Pancreas (tissue), 10 donors: Measurements from ENCODE around the gene ACTC1. TPM values are rescaled to one million over a fixed set of nuclear protein-coding genes. Genes with fewer than 3 reads are reported as not detected.

ENCODE experiments used
- ATAC-seq, 4 donors: fragments of 200-7000 bp; cut with Tn5 transposase; one replicate each; pipeline versions ENCODE4 v1.8.0 to v1.9.1; 2020; ENCODE audit warnings: mild to moderate bottlenecking in 4 of 4, moderate library complexity in 4 of 4
- DNase-seq, 6 donors: peaks; one replicate each; pipeline ENCODE4 v3.0.0-alpha.2; 2020
- FAIRE-seq: peaks from 2 replicates; lab custom pipeline; 2012; peaks lifted over from hg19 to GRCh38; lab: Jason Lieb, UNC
- H3K27ac ChIP-seq, 4 donors: fragments of 200-600 bp; sonication (generic); 1 replicate in 3 of 4; 2 replicates in 1 of 4; pipeline versions ENCODE4 v1.5.0 to v1.8.0; 2020
- H3K27me3 ChIP-seq, 4 donors: fragments of 200-600 bp; one replicate each; pipeline ENCODE4 v1.8.0; 2021
- H3K36me3 ChIP-seq, 3 donors: fragments of 200-600 bp; sonication (generic) in 1 of 3; one replicate each; pipeline versions ENCODE4 v1.5.0 to v1.8.0; 2020 to 2021
- H3K4me1 ChIP-seq, 3 donors: fragments of 200-600 bp; one replicate each; pipeline ENCODE4 v1.8.0; 2021
- H3K4me3 ChIP-seq, 4 donors: fragments of 200-600 bp; sonication (generic) in 2 of 4; one replicate each; pipeline versions ENCODE4 v1.5.0 to v1.8.0; 2020 to 2021
- H3K9me3 ChIP-seq, 4 donors: fragments of 200-600 bp; one replicate each; pipeline ENCODE4 v1.8.0; 2021
- WGBS, 2 donors: extraction: QIAGEN DNeasy Blood & Tissue Kit; methylation state at CpG; one replicate each; pipeline ENCODE4 v1.1.7; 2013; 5-methylcytosine and 5-hydroxymethylcytosine counted together
- intact Hi-C, 3 donors: fragments of 100-400 bp; cut with DNase I; formaldehyde crosslinking; loops; one replicate each; pipeline versions ENCODE4 v1.11.1 to v1.14.2; 2022
- polyA plus RNA-seq, 2 donors: library from polyadenylated mRNA; stranded (reverse); fragments of 200-250 nt; gene quantifications; one replicate each; pipeline ENCODE4 v1.2.3, GENCODE V29; 2013
- total RNA-seq, 6 donors: library from RNA; stranded (reverse); fragmentation: NEBNext Ultra II Directional in 4 of 6; extraction: Animal tissue kit (Norgen Biotek cat#: 25700) in 4 of 6; gene quantifications; one replicate each; pipeline versions ENCODE4 v1.2.1 to v1.2.4, GENCODE V29; 2021 to 2023
- TF ChIP-seq, protein P1 (sequence below), 4 donors: fragments of 200-600 bp; sonication (generic) in 3 of 4; IDR thresholded peaks; one replicate each; pipeline versions ENCODE4 v1.5.0 to v1.8.0; 2021; ENCODE audit warnings: antibody characterized with exemption in 4 of 4
- donor health status: healthy with polysubstance abuse.
- donor health status: DM: no; HTN: no; CAD: no; lungs with moderate emphysema.
- donor health status: DM: no; HTN: no; CAD: no.
- donor health status: control.
- donor health status: control.
- donor health status: Bipolar disorder and iron deficiency.
- donor health status: DM: yes; HTN: yes; CAD: no.
- donor health status: DM: no; HTN: no; CAD: no.
- donor health status: DM: no; HTN: no; CAD: no.
- donor health status: DM: yes; HTN: yes; CAD: no.

ACTC1 gene
- total and polyA plus RNA-seq, 8 donors: 0.13 to 5.2 (median 1.00) TPM; not detected in 2

GRCh38 chr15:34828145-34828911 is 33.0 kb upstream of the ACTC1 start:
- ATAC-seq: no peak
- no peak for FAIRE-seq
- WGBS, 2 donors: 53 to 55% methylated on average over 5 of the region's 5 CpGs

DNA sequence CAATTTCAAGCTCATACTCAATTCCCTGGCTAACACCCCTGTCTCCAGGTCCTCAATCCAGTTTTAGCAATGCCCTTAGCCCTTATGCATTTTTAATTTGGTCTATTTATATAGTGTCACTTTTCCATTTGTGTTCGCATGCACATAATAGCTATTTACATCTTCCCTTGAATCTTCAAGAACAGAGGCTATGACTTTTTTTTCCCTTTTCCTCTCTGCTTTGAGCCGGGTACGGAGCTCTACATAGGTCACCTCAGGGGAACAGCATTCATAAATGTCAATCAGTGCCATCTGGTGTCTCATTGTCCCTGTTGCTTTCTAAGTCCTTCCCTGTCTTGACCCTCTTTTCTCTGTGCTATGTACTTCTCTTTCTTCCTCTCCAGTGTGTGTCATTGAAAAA is 26.5 kb upstream of the ACTC1 start:
- intact Hi-C loops: no loop called here

More at GRCh38 chr15:34828145-34828911, 33.0 kb upstream of the ACTC1 start:
- no peak overlapping the region for H3K27ac ChIP-seq
- H3K36me3 ChIP-seq: no peaks in the 10 kb centered on the region
- H3K4me1 ChIP-seq: no peaks in the 10 kb centered on the region
- intact Hi-C loops: no loop called here
- H3K9me3 ChIP-seq: no peaks in the 10 kb centered on the region
- H3K27me3 ChIP-seq: no peaks in the 10 kb centered on the region
- no peak overlapping the region for H3K4me3 ChIP-seq
- TF ChIP-seq, protein P1, sequence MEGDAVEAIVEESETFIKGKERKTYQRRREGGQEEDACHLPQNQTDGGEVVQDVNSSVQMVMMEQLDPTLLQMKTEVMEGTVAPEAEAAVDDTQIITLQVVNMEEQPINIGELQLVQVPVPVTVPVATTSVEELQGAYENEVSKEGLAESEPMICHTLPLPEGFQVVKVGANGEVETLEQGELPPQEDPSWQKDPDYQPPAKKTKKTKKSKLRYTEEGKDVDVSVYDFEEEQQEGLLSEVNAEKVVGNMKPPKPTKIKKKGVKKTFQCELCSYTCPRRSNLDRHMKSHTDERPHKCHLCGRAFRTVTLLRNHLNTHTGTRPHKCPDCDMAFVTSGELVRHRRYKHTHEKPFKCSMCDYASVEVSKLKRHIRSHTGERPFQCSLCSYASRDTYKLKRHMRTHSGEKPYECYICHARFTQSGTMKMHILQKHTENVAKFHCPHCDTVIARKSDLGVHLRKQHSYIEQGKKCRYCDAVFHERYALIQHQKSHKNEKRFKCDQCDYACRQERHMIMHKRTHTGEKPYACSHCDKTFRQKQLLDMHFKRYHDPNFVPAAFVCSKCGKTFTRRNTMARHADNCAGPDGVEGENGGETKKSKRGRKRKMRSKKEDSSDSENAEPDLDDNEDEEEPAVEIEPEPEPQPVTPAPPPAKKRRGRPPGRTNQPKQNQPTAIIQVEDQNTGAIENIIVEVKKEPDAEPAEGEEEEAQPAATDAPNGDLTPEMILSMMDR (IDR thresholded peaks at IDR 0.05): no peak
- no peak for DNase-seq

DNA sequence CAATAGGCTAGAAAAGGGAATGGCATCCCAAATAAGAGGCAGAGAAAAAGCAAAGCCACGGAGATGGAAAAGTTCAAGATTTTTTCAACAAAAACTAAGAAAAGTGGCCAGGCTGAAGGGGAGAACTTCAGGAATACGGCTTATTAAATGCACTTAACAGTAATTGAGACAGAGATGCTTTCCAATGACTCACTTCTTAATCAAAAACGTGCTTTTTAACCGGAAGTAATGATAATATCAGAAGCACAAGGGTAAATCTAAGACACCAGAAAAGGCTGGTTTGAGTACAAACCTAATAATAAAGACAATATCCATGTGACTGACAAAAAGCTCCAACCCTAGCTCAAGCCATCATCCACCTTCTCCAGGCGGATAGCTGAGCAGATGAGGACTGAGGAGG is 24.8 kb upstream of the ACTC1 start:
- ATAC-seq: no peak
- intact Hi-C loops: no loop called here
- no peaks in the 10 kb centered on the region for H3K9me3 ChIP-seq
- H3K27me3 ChIP-seq: no peaks in the 10 kb centered on the region
- WGBS, 2 donors: 60 to 74% methylated on average over 5 of the region's 5 CpGs
- no peaks in the 10 kb centered on the region for H3K36me3 ChIP-seq
- no peak overlapping the region for H3K4me3 ChIP-seq
- H3K27ac ChIP-seq: no peak overlapping the region
- TF ChIP-seq, protein P1 (IDR thresholded peaks at IDR 0.05): no peak
- FAIRE-seq: no peak
- H3K4me1 ChIP-seq: no peaks in the 10 kb centered on the region
- no peak for DNase-seq

More for the DNA sequence above, 26.5 kb upstream of the ACTC1 start:
- H3K27me3 ChIP-seq: no peaks in the 10 kb centered on the region
- FAIRE-seq (no peak), DNase-seq (no peak), ATAC-seq (no peak)
- TF ChIP-seq, protein P1 (IDR thresholded peaks at IDR 0.05): no peak
- 67 to 77% methylated on average over 3 of the region's 3 CpGs for WGBS, 2 donors
- no peak overlapping the region for H3K27ac ChIP-seq
- H3K36me3 ChIP-seq: no peaks in the 10 kb centered on the region
- no peaks in the 10 kb centered on the region for H3K9me3 ChIP-seq
- no peaks in the 10 kb centered on the region for H3K4me1 ChIP-seq
- H3K4me3 ChIP-seq: no peak overlapping the region

GRCh38 chr15:34818526-34818925 is 23.2 kb upstream of the ACTC1 start:
- FAIRE-seq (no peak), DNase-seq (no peak), ATAC-seq (no peak)
- Histone ChIP-seq H3K4me3 (no peak overlapping the region), H3K36me3 (no peaks in the 10 kb centered on the region), H3K9me3 (no peaks in the 10 kb centered on the region), H3K27me3 (no peaks in the 10 kb centered on the region), H3K27ac (no peak overlapping the region), H3K4me1 (no peaks in the 10 kb centered on the region)
- intact Hi-C loops: no loop called here
- TF ChIP-seq, protein P1 (IDR thresholded peaks at IDR 0.05): no peak
- WGBS, 2 donors: 93 to 94% methylated on average over 1 of the region's 1 CpG

- no peak for ATAC-seq
- WGBS, 2 donors: 63 to 71% methylated on average over 1 of the region's 1 CpG
These were observed 20.5 kb upstream of the ACTC1 start for GRCh38 chr15:34815836-34816235.

More at GRCh38 chr15:34815836-34816235, 20.5 kb upstream of the ACTC1 start:
- Histone ChIP-seq H3K36me3 (no peaks in the 10 kb centered on the region), H3K4me1 (no peaks in the 10 kb centered on the region), H3K27ac (no peak overlapping the region), H3K27me3 (no peaks in the 10 kb centered on the region), H3K4me3 (no peak overlapping the region), H3K9me3 (no peaks in the 10 kb centered on the region)
- DNase-seq: no peak
- TF ChIP-seq, protein P1 (IDR thresholded peaks at IDR 0.05): no peak
- intact Hi-C loops: no loop called here
- no peak for FAIRE-seq
